NCI-H2081 (cell line): Measurements from ENCODE around the gene KRT17.

Experiments used
- DNase-seq, 2 experiments: peaks; one replicate each; lab custom pipeline; 2025; lab: John Stamatoyannopoulos, UW

The KRT17 gene

DNA sequence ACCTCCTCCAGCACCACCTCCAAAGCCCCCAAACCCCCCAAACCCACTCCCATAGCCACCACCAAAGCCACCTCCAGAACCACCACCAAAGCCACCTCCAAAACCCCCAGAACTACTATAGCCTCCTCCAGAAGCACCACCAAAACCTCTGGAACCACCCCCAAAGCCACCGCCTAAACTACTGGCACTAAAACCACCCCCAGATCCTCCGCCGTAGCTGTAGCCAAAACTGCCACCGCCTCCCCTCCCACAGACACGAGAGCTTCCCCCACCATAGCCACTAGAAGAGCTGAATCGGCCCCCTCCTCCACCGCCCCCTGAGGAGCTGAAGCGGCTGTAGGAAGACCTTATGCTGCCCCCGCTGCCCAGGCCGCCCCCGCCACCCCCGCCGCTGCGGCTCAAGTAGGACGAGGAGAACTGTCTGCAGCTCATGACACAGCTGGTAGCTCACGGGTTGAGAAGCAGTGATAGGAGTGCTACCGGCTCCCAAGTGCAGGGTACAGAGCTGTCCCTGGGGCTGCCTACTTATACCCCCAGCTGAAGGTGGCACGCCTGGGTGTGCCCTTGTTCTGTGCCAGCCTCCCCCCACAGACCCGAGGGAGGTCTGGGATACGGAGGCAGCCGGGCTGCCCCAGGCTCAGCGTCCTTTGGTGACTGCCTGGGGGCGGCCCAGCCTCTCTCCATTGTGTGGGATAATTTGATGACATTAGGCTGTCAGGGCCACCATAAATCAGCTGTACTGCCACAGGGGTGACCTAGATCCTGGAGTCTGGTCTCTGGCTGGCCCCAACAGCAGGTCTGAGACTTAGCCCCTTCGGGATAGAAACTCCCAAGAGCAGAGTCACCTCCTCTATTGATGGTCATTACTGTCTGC, 52.6 kb downstream of the KRT17 start, which contains the start of gene KRT9:
Gene KRT9 (minus strand): TSS at position 499 of the 874 bp plus-strand sequence. CDS start 67 bp downstream, at position 432.
- DNase-seq, result no peak
